H1 (cell line): Measurements from ENCODE around the gene ACRBP. TPM values are rescaled to one million over a fixed set of nuclear protein-coding genes. Genes with fewer than 3 reads are reported as not detected.

Experiments
- CEBPB ChIP-seq: IDR thresholded peaks from 2 replicates; pipeline ENCODE4 v1.6.1; 2012; ENCODE audit warnings: low read depth, low read length
- EGR1 ChIP-seq: IDR thresholded peaks from 2 replicates; pipeline ENCODE4 v1.6.1; 2011; ENCODE audit warnings: low read depth, low read length, borderline replicate concordance
- GTF2F1 ChIP-seq: IDR thresholded peaks from 2 replicates; pipeline ENCODE4 v1.6.1; 2012; ENCODE audit warnings: low read depth, low read length, improper control_type of control experiment, borderline replicate concordance
- JUN ChIP-seq: IDR thresholded peaks from 2 replicates; pipeline ENCODE4 v1.6.1; 2011; ENCODE audit warnings: low read depth, mild to moderate bottlenecking, improper control_type of control experiment, low read length
- NANOG ChIP-seq: IDR thresholded peaks from 2 replicates; pipeline ENCODE4 v1.6.1; 2011; ENCODE audit warnings: low read length, low read depth, mild to moderate bottlenecking, inconsistent platforms; ENCODE audit not compliant: insufficient read depth, poor library complexity, severe bottlenecking
- NRF1 ChIP-seq: IDR thresholded peaks from 2 replicates; pipeline ENCODE4 v1.6.1; 2011; ENCODE audit warnings: mild to moderate bottlenecking, low read depth, low read length, improper control_type of control experiment
- RXRA ChIP-seq: IDR thresholded peaks from 2 replicates; pipeline ENCODE4 v1.6.1; 2011; ENCODE audit warnings: low read depth, mild to moderate bottlenecking, low read length, moderate library complexity; ENCODE audit not compliant: insufficient read depth
- SAP30 ChIP-seq: fragments of 300-600 bp; sonication (generic); IDR thresholded peaks from 2 replicates; pipeline ENCODE4 v1.7.1; 2012; ENCODE audit warnings: low read length, moderate library complexity, mild to moderate bottlenecking, inconsistent platforms; ENCODE audit not compliant: insufficient read depth, insufficient replicate concordance
- SIRT6 ChIP-seq: IDR thresholded peaks from one replicate; pipeline ENCODE4 v1.7.1; 2012; ENCODE audit warnings: low read length, inconsistent platforms
- SP1 ChIP-seq: IDR thresholded peaks from 2 replicates; pipeline ENCODE4 v1.6.1; 2011; ENCODE audit warnings: low read depth, low read length
- SUZ12 ChIP-seq: fragments of 200-600 bp; sonication (generic); IDR thresholded peaks from 2 replicates; pipeline ENCODE4 v1.6.1; 2012; ENCODE audit warnings: mild to moderate bottlenecking, inconsistent platforms, low read length, moderate library complexity, mixed read lengths
- TEAD4 ChIP-seq: IDR thresholded peaks from 2 replicates; pipeline ENCODE4 v1.6.1; 2012; ENCODE audit warnings: low read depth, low read length, inconsistent platforms, mixed read lengths
- polyA plus RNA-seq, 7 experiments: library from polyadenylated mRNA; depleted of rRNA in 3 of 7; stranded (reverse) in 5 of 7; unstranded in 2 of 7; fragments of >200 nt in 5 of 7; fragments of 200-250 nt in 2 of 7; gene quantifications; 1 replicate in 5 of 7; 2 replicates in 1 of 7; 4 replicates in 1 of 7; pipeline versions ENCODE4 v1.2.1 to v1.2.3, GENCODE V29; 2011 to 2013; ENCODE audit warnings: missing spikeins in 2 of 7, mixed read lengths in 2 of 7
- total RNA-seq: library from RNA; stranded (reverse); fragmentation: NEBNext Ultra II Directional; extraction: Animal tissue kit (Norgen Biotek cat#: 25700); gene quantifications from 2 replicates; pipeline ENCODE4 v1.2.1, GENCODE V29; 2021
- TF ChIP-seq, protein P1 (sequence below): fragments of 300-600 bp; sonication (generic); IDR thresholded peaks from 2 replicates; pipeline ENCODE4 v1.7.1; 2012; ENCODE audit warnings: low read length, moderate library complexity, mild to moderate bottlenecking, inconsistent platforms; ENCODE audit not compliant: insufficient replicate concordance

ACRBP gene
- total and polyA plus RNA-seq, 2 of the 8 experiments (the other 6 are each of a cell fraction or from before 2014, with no cell fraction given): 0.80 to 5.2 TPM

DNA sequence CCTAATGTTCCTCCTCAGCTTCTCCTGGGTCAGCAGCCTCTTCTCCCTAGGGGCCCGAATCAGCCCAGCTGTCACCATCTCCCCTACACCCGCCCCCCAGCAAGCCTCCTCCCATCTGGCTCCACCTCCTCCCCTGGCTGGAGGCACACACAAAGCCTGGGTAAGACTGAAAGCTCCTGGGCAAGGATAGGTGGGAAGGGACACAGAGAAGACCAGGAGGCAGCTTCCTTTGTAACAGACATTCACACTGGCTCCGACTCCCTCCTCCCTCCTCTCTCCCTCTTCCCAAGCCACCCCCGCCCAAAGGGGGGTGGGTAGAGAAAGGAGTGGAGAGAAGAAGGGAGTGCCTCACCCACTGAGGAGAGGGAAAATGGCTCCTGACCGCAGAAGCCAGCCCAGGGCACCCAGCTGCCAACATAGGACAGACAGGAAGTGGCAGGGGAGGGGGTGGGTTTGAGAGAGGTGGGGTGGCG is 44.1 kb downstream of the ACRBP start (continued):
- TF ChIP-seq, protein P1, sequence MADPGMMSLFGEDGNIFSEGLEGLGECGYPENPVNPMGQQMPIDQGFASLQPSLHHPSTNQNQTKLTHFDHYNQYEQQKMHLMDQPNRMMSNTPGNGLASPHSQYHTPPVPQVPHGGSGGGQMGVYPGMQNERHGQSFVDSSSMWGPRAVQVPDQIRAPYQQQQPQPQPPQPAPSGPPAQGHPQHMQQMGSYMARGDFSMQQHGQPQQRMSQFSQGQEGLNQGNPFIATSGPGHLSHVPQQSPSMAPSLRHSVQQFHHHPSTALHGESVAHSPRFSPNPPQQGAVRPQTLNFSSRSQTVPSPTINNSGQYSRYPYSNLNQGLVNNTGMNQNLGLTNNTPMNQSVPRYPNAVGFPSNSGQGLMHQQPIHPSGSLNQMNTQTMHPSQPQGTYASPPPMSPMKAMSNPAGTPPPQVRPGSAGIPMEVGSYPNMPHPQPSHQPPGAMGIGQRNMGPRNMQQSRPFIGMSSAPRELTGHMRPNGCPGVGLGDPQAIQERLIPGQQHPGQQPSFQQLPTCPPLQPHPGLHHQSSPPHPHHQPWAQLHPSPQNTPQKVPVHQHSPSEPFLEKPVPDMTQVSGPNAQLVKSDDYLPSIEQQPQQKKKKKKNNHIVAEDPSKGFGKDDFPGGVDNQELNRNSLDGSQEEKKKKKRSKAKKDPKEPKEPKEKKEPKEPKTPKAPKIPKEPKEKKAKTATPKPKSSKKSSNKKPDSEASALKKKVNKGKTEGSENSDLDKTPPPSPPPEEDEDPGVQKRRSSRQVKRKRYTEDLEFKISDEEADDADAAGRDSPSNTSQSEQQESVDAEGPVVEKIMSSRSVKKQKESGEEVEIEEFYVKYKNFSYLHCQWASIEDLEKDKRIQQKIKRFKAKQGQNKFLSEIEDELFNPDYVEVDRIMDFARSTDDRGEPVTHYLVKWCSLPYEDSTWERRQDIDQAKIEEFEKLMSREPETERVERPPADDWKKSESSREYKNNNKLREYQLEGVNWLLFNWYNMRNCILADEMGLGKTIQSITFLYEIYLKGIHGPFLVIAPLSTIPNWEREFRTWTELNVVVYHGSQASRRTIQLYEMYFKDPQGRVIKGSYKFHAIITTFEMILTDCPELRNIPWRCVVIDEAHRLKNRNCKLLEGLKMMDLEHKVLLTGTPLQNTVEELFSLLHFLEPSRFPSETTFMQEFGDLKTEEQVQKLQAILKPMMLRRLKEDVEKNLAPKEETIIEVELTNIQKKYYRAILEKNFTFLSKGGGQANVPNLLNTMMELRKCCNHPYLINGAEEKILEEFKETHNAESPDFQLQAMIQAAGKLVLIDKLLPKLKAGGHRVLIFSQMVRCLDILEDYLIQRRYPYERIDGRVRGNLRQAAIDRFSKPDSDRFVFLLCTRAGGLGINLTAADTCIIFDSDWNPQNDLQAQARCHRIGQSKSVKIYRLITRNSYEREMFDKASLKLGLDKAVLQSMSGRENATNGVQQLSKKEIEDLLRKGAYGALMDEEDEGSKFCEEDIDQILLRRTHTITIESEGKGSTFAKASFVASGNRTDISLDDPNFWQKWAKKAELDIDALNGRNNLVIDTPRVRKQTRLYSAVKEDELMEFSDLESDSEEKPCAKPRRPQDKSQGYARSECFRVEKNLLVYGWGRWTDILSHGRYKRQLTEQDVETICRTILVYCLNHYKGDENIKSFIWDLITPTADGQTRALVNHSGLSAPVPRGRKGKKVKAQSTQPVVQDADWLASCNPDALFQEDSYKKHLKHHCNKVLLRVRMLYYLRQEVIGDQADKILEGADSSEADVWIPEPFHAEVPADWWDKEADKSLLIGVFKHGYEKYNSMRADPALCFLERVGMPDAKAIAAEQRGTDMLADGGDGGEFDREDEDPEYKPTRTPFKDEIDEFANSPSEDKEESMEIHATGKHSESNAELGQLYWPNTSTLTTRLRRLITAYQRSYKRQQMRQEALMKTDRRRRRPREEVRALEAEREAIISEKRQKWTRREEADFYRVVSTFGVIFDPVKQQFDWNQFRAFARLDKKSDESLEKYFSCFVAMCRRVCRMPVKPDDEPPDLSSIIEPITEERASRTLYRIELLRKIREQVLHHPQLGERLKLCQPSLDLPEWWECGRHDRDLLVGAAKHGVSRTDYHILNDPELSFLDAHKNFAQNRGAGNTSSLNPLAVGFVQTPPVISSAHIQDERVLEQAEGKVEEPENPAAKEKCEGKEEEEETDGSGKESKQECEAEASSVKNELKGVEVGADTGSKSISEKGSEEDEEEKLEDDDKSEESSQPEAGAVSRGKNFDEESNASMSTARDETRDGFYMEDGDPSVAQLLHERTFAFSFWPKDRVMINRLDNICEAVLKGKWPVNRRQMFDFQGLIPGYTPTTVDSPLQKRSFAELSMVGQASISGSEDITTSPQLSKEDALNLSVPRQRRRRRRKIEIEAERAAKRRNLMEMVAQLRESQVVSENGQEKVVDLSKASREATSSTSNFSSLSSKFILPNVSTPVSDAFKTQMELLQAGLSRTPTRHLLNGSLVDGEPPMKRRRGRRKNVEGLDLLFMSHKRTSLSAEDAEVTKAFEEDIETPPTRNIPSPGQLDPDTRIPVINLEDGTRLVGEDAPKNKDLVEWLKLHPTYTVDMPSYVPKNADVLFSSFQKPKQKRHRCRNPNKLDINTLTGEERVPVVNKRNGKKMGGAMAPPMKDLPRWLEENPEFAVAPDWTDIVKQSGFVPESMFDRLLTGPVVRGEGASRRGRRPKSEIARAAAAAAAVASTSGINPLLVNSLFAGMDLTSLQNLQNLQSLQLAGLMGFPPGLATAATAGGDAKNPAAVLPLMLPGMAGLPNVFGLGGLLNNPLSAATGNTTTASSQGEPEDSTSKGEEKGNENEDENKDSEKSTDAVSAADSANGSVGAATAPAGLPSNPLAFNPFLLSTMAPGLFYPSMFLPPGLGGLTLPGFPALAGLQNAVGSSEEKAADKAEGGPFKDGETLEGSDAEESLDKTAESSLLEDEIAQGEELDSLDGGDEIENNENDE: no peak
- TF ChIP-seq EGR1 (no peak), TEAD4 (no peak), RXRA (no peak), NRF1 (no peak), SIRT6 (no peak), NANOG (no peak), SP1 (no peak), GTF2F1 (no peak), SAP30 (no peak), CEBPB (no peak), SUZ12 (no peak), JUN (no peak)
